ENCODE measurements around the gene GLT1D1.

- TF ChIP-seq IRF3 (IDR thresholded peaks at IDR 0.05; ENCODE audit: low read depth, low read length) (no peak), RAD21 (IDR thresholded peaks at IDR 0.05; ENCODE audit: low read length) (no peak), NFIC (IDR thresholded peaks at IDR 0.05; ENCODE audit: borderline replicate concordance) (no peak), POLR2AphosphoS5 (IDR thresholded peaks at IDR 0.05; ENCODE audit: low read depth, low read length) (no peak), NRF1 (IDR thresholded peaks at IDR 0.05; ENCODE audit: low read depth, low read length) (no peak), PBX3 (IDR thresholded peaks at IDR 0.05) (no peak), TEAD4 (IDR thresholded peaks at IDR 0.05; ENCODE audit: borderline replicate concordance, insufficient read depth) (no peak), YY1 (IDR thresholded peaks at IDR 0.05; ENCODE audit: low read depth) (no peak)
- TF ChIP-seq, protein P1, sequence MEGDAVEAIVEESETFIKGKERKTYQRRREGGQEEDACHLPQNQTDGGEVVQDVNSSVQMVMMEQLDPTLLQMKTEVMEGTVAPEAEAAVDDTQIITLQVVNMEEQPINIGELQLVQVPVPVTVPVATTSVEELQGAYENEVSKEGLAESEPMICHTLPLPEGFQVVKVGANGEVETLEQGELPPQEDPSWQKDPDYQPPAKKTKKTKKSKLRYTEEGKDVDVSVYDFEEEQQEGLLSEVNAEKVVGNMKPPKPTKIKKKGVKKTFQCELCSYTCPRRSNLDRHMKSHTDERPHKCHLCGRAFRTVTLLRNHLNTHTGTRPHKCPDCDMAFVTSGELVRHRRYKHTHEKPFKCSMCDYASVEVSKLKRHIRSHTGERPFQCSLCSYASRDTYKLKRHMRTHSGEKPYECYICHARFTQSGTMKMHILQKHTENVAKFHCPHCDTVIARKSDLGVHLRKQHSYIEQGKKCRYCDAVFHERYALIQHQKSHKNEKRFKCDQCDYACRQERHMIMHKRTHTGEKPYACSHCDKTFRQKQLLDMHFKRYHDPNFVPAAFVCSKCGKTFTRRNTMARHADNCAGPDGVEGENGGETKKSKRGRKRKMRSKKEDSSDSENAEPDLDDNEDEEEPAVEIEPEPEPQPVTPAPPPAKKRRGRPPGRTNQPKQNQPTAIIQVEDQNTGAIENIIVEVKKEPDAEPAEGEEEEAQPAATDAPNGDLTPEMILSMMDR (IDR thresholded peaks at IDR 0.05): no peak
- TF ChIP-seq, protein P2, sequence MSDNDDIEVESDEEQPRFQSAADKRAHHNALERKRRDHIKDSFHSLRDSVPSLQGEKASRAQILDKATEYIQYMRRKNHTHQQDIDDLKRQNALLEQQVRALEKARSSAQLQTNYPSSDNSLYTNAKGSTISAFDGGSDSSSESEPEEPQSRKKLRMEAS (IDR thresholded peaks at IDR 0.05; ENCODE audit: low read depth): no peak
Measured at GRCh38 chr12:128973883-128974681, 120.8 kb downstream of the GLT1D1 start.
